ENCODE data around the gene TMC5. TPM values are rescaled to one million over a fixed set of nuclear protein-coding genes. Genes with fewer than 3 reads are reported as not detected.

TMC5 gene
- total and polyA plus RNA-seq, 9 donors, result 0.35 to 5.5 (median 0.83) TPM; not detected in 2

- Histone ChIP-seq H3K27me3 (no peaks in the 10 kb centered on the region), H3K9me3 (no peaks in the 10 kb centered on the region), H3K4me1 (ENCODE audit: insufficient read depth) (no peaks in the 10 kb centered on the region), H3K36me3 (no peaks in the 10 kb centered on the region), H3K4me3 (no peak overlapping the region), H3K27ac (no peak overlapping the region)
- intact Hi-C loops (cut with DNase I), result no loop called here
- WGBS, 3 donors, result 72 to 86% (median 75%) methylated on average over 10 of the region's 10 CpGs
- DNase-seq, result no peak
- TF ChIP-seq EP300 (IDR thresholded peaks at IDR 0.05) (no peak), POLR2A (IDR thresholded peaks at IDR 0.05) (no peak), CTCF (IDR thresholded peaks at IDR 0.05) (no peak)
Measured at GRCh38 chr16:19486750-19487325, 69.2 kb downstream of the TMC5 start.

GRCh38 chr16:19488213-19488640 is 70.5 kb downstream of the TMC5 start:
- DNase-seq, result no peak

GRCh38 chr16:19490619-19491018 is 72.9 kb downstream of the TMC5 start:
- Histone ChIP-seq H3K4me1 (ENCODE audit: insufficient read depth) (no peaks in the 10 kb centered on the region), H3K27ac (no peak overlapping the region), H3K9me3 (no peaks in the 10 kb centered on the region), H3K27me3 (no peaks in the 10 kb centered on the region), H3K4me3 (no peak overlapping the region), H3K36me3 (no peaks in the 10 kb centered on the region)
- intact Hi-C loops (cut with DNase I), result no loop called here
- TF ChIP-seq EP300 (IDR thresholded peaks at IDR 0.05) (no peak), POLR2A (IDR thresholded peaks at IDR 0.05) (no peak), CTCF (IDR thresholded peaks at IDR 0.05) (no peak)
- 59 to 86% (median 70%) methylated on average over 1 of the region's 1 CpG for WGBS, 3 donors
- no peak for DNase-seq

More at GRCh38 chr16:19488213-19488640, 70.5 kb downstream of the TMC5 start:
- intact Hi-C loops (cut with DNase I), result no loop called here
- no peaks in the 10 kb centered on the region for H3K4me1 ChIP-seq (ENCODE audit: insufficient read depth)
- no peak for TF ChIP-seq POLR2A (IDR thresholded peaks at IDR 0.05)
- no peak for TF ChIP-seq CTCF (IDR thresholded peaks at IDR 0.05)
- TF ChIP-seq EP300 (IDR thresholded peaks at IDR 0.05), result no peak
- no peaks in the 10 kb centered on the region for H3K27me3 ChIP-seq
- H3K4me3 ChIP-seq, result no peak overlapping the region
- H3K36me3 ChIP-seq, result no peaks in the 10 kb centered on the region
- no peak overlapping the region for H3K27ac ChIP-seq
- 34 to 57% (median 45%) methylated on average over 4 of the region's 4 CpGs for WGBS, 3 donors
- no peaks in the 10 kb centered on the region for H3K9me3 ChIP-seq

- Histone ChIP-seq H3K9me3 (no peaks in the 10 kb centered on the region), H3K36me3 (no peaks in the 10 kb centered on the region), H3K27me3 (no peaks in the 10 kb centered on the region), H3K4me3 (no peak overlapping the region), H3K27ac (no peak overlapping the region), H3K4me1 (ENCODE audit: insufficient read depth) (no peaks in the 10 kb centered on the region)
- DNase-seq, result no peak
- intact Hi-C loops (cut with DNase I), result no loop called here
- WGBS, 3 donors, result 70 to 80% (median 74%) methylated on average over 5 of the region's 5 CpGs
- TF ChIP-seq EP300 (IDR thresholded peaks at IDR 0.05) (no peak), POLR2A (IDR thresholded peaks at IDR 0.05) (no peak), CTCF (IDR thresholded peaks at IDR 0.05) (no peak)
Measured at GRCh38 chr16:19497176-19497575, 79.5 kb downstream of the TMC5 start.
